Measurements from ENCODE around the gene TUBA8.

DNA sequence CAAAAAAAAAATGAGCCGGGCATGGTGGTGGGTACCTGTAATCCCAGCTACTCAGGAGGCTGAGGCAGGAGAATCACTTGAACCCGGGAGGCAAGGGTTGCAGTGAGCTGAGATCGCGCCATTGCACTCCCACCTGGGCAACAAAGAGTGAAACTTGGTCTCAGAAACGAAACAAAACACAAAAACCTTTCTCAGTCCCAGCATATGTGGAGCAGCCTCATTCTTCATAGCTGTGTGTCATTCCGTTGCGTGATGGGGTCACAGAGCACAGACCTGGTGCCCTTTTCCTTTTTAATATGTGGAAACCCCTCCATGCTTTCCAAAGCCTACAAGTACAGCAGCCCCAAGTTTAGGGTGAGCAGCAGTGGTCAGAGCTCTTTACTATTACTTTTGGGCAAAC is 19.1 kb upstream of the TUBA8 start:
- TF ChIP-seq EP300 (IDR thresholded peaks at IDR 0.05) (no peak), POLR2A (IDR thresholded peaks at IDR 0.05) (no peak), CTCF (IDR thresholded peaks at IDR 0.05) (no peak), POLR2AphosphoS5 (IDR thresholded peaks at IDR 0.05) (no peak)
